GM19455 (cell line): Measurements from ENCODE around the gene CCDC3.

Source experiments
- ATAC-seq: cut with Tn5 transposase; IDR thresholded peaks from one replicate; pipeline ENCODE4 v1.9.1; 2021; ENCODE audit not compliant: unreplicated experiment

Gene CCDC3

GRCh38 chr10:12846718-12847117 lies 154.8 kb downstream of the CCDC3 start:
- no peak for ATAC-seq
